PC-3 (cell line): ENCODE data around the gene SLC5A6. TPM values are rescaled to one million over a fixed set of nuclear protein-coding genes. Genes with fewer than 3 reads are reported as not detected.

Source experiments
- ATAC-seq: fragments of 200-7000 bp; cut with Tn5 transposase; 2 replicates; pipeline ENCODE4 v1.9.1; 2020; ENCODE audit warnings: mild to moderate bottlenecking, moderate library complexity
- BruUV-seq: library from RNA; stranded (reverse); fragments of 400-500 nt; replicated peaks from 2 replicates; lab custom pipeline; 2021; lab: Mats Ljungman, UMichigan
- CTCF ChIA-PET: fragments of 300-600 bp; sonication (Branson Sonifier 250); formaldehyde crosslinking; loops from one replicate; lab custom pipeline; 2022; ENCODE audit warnings: antibody characterized with exemption; lab: Charles Lee
- POLR2A ChIA-PET: fragments of 300-600 bp; sonication (Branson Sonifier 250); formaldehyde crosslinking; loops from one replicate; lab custom pipeline; 2022; ENCODE audit warnings: antibody characterized with exemption; ENCODE audit not compliant: unreplicated experiment; lab: Charles Lee
- DNase-seq: peaks from one replicate; pipeline ENCODE4 v3.0.0-alpha.2; 2015
- H2AFZ ChIP-seq: fragments of 300-600 bp; sonication (generic); 2 replicates; pipeline ENCODE4 v1.6.0; 2016; ENCODE audit warnings: antibody characterized with exemption, low read length
- H3F3A ChIP-seq: fragments of 300-600 bp; sonication (generic); one replicate; pipeline ENCODE4 v1.6.0; 2017; ENCODE audit warnings: antibody characterized with exemption, low read length, control low read depth, mild to moderate bottlenecking; ENCODE audit not compliant: unreplicated experiment
- H3K27ac ChIP-seq: fragments of 300-600 bp; sonication (generic); 2 replicates; pipeline ENCODE4 v1.5.1; 2016; ENCODE audit warnings: mild to moderate bottlenecking, low read length
- H3K27me3 ChIP-seq: fragments of 300-600 bp; sonication (generic); 2 replicates; pipeline ENCODE4 v1.6.1; 2016; ENCODE audit warnings: low read length, mixed read lengths
- H3K36me3 ChIP-seq: fragments of 300-600 bp; sonication (generic); 2 replicates; pipeline ENCODE4 v1.6.1; 2016; ENCODE audit warnings: low read depth, mixed run types, low read length, mixed read lengths
- H3K4me1 ChIP-seq: fragments of 300-600 bp; sonication (generic); 2 replicates; pipeline ENCODE4 v1.5.1; 2016; ENCODE audit warnings: low read length; ENCODE audit not compliant: insufficient read depth
- H3K4me2 ChIP-seq: fragments of 300-600 bp; sonication (generic); 2 replicates; pipeline ENCODE4 v1.6.0; 2016; ENCODE audit warnings: low read length
- H3K4me3 ChIP-seq: fragments of 300-600 bp; sonication (generic); 2 replicates; pipeline ENCODE4 v1.5.1; 2016; ENCODE audit warnings: mild to moderate bottlenecking, low read length, mixed read lengths
- H3K79me2 ChIP-seq: fragments of 300-600 bp; sonication (generic); 2 replicates; pipeline ENCODE4 v1.6.1; 2017; ENCODE audit warnings: low read length, mixed read lengths
- H3K9ac ChIP-seq: fragments of 300-600 bp; sonication (generic); 2 replicates; pipeline ENCODE4 v1.6.0; 2016; ENCODE audit warnings: mild to moderate bottlenecking, low read length
- H3K9me2 ChIP-seq: fragments of 300-600 bp; sonication (generic); replicated peaks from 2 replicates; pipeline ENCODE4 v1.6.1; 2016; ENCODE audit warnings: mixed run types, low read length, mixed read lengths
- H3K9me3 ChIP-seq: fragments of 300-600 bp; sonication (generic); 2 replicates; pipeline ENCODE4 v1.6.1; 2016; ENCODE audit warnings: low read length, mixed read lengths
- H4K20me1 ChIP-seq: fragments of 300-600 bp; sonication (generic); 2 replicates; pipeline ENCODE4 v1.6.1; 2016; ENCODE audit warnings: low read length, mixed read lengths
- CTCF ChIP-seq: fragments of 300-600 bp; sonication (generic); conservative IDR thresholded peaks from 2 replicates; pipeline ENCODE4 v1.5.1; 2017; ENCODE audit warnings: antibody characterized with exemption, low read depth, mild to moderate bottlenecking, low read length
- EZH2 ChIP-seq: fragments of 300-600 bp; sonication (generic); IDR thresholded peaks from one replicate; pipeline ENCODE4 v1.6.1; 2017; ENCODE audit warnings: antibody characterized with exemption, mild to moderate bottlenecking, low read length; ENCODE audit not compliant: unreplicated experiment
- EZH2phosphoT487 ChIP-seq: fragments of 300-600 bp; sonication (generic); IDR thresholded peaks from 2 replicates; pipeline ENCODE4 v1.6.1; 2018; ENCODE audit warnings: mild to moderate bottlenecking, antibody characterized with exemption, low read length, borderline replicate concordance
- intact Hi-C: fragments of 100-400 bp; cut with micrococcal nuclease; formaldehyde crosslinking; loops from 2 replicates; pipeline ENCODE4 v1.9.0; 2023
- total RNA-seq: library from RNA; depleted of rRNA; stranded (reverse); fragments of >200 nt; gene quantifications from 2 replicates; pipeline ENCODE4 v1.2.3, GENCODE V29; 2014

SLC5A6 gene
- total RNA-seq, 1 experiment from 2014 or later, result 48.1 TPM

DNA sequence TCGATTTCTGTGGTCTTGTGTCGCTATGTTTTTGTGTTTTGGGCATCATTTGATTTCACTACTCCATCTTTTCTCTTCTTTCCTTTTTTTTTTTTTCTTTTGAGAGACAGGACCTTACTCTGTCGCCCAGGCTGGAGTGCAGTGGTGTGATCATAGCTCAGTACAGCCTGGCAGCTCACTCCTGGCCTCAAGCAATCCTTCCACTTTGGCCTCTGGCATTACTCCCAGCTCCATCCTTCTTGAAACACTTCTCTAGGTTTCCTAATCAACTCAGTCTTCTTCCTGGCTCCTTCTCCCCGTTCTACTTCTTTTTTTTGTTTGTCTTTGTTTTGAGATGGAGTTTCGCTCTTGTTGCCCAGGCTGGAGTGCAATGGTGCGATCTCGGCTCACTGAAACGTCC, 36.7 kb downstream of the SLC5A6 start:
- peaks cover 52% of the 10 kb centered on the region for H3K27me3 ChIP-seq
- H3K9ac ChIP-seq, result no peak overlapping the region
- no peaks in the 10 kb centered on the region for H4K20me1 ChIP-seq
- H3K36me3 ChIP-seq, result no peaks in the 10 kb centered on the region
- H3K4me1 ChIP-seq, result no peaks in the 10 kb centered on the region
- DNase-seq (no peak), ATAC-seq (no peak)
- H3K9me2 ChIP-seq, result no peaks in the 10 kb centered on the region
- intact Hi-C loops, result no loop called here
- H3K4me3 ChIP-seq, result no peak overlapping the region
- TF ChIP-seq CTCF (no peak), EZH2phosphoT487 (no peak)
- CTCF ChIA-PET, result no interaction called here
- H2AFZ ChIP-seq, result no peak overlapping the region
- H3K9me3 ChIP-seq, result no peaks in the 10 kb centered on the region
- no peaks in the 10 kb centered on the region for H3K79me2 ChIP-seq
- H3K4me2 ChIP-seq, result no peak overlapping the region
- H3K27ac ChIP-seq, result no peak overlapping the region
- POLR2A ChIA-PET, result interaction anchor here (0.7 kb wide), 1 partner anchor 142 kb away, joined by 3 read pairs; no protein-coding TSS in a partner anchor
- no TSS peak for BruUV-seq
- no peaks in the 10 kb centered on the region for H3F3A ChIP-seq

DNA sequence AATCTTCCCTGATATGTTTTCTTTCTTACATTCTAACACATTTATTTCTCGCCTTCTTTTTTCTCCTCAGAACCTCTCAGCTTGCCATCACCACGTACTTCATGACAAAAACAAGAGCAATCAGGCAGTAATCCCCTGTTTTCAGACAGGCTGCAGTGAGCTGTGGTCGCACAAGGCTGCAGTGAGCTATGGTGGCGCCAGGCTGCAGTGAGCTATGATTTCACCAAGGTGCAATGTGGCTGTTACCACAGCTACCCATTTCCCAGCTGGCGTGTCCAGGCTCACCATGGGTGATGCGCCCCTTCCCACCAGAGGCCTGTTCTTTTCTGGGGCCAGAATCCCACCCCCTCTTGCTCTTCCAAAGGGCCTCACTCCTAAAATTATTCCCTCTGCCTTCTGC, 37.4 kb downstream of the SLC5A6 start:
- Histone ChIP-seq H3F3A (no peaks in the 10 kb centered on the region), H3K27ac (no peak overlapping the region), H4K20me1 (no peaks in the 10 kb centered on the region), H3K9ac (no peak overlapping the region), H3K79me2 (no peaks in the 10 kb centered on the region), H3K36me3 (no peaks in the 10 kb centered on the region), H3K9me2 (no peaks in the 10 kb centered on the region), H3K4me2 (no peak overlapping the region), H3K9me3 (no peaks in the 10 kb centered on the region), H3K4me3 (no peak overlapping the region), H3K27me3 (peaks cover 47% of the 10 kb centered on the region), H3K4me1 (no peaks in the 10 kb centered on the region), H2AFZ (no peak overlapping the region)
- ATAC-seq (no peak), DNase-seq (no peak)
- no TSS peak for BruUV-seq
- POLR2A ChIA-PET, result no interaction called here
- CTCF ChIA-PET, result no interaction called here
- TF ChIP-seq EZH2 (no peak), CTCF (no peak), EZH2phosphoT487 (no peak)
- intact Hi-C loops, result no loop called here

DNA sequence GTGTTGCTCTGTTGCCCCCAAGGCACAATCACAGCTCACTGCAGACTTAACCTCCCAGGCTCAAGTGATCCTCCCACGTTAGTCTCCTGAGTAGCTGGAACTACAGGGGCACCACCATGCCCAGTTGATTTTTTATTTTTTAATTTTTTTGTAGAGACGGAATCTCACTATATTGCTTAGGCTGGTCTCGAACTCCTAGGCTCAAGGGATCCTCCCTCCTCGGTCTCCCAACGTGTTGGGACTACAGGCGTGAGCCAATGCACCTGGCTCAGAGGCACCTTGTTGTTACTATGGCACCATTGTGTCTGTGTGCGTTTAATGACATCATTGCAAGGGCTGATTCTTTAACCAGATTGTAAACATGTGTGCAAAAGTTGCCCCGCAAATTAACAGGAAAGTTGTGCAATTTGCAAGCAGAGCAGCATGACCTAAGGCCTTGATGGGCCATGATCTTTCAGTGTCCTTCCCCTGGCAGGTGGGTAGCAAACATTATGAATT, 40.7 kb downstream of the SLC5A6 start:
- Histone ChIP-seq H3K36me3 (no peaks in the 10 kb centered on the region), H3K9ac (no peak overlapping the region), H3K4me2 (no peak overlapping the region), H2AFZ (no peak overlapping the region), H3K4me3 (no peak overlapping the region), H4K20me1 (no peaks in the 10 kb centered on the region), H3K4me1 (no peaks in the 10 kb centered on the region), H3K27ac (no peak overlapping the region), H3K9me2 (no peaks in the 10 kb centered on the region), H3K27me3 (peaks cover 28% of the 10 kb centered on the region), H3F3A (no peaks in the 10 kb centered on the region), H3K9me3 (no peaks in the 10 kb centered on the region), H3K79me2 (no peaks in the 10 kb centered on the region)
- no TSS peak for BruUV-seq
- ATAC-seq, result no peak; the same call in 1 of the 2 replicates
- intact Hi-C loops, result no loop called here
- no peak for TF ChIP-seq EZH2phosphoT487
- DNase-seq, result no peak
- CTCF ChIA-PET, result interaction anchor here (0.7 kb wide), 1 partner anchor 10 kb away, joined by 7 read pairs; no protein-coding TSS in a partner anchor
- POLR2A ChIA-PET, result no interaction called here
